Thoracic aorta (tissue), 2 donors: ENCODE data around the gene ETAA1. TPM values are rescaled to one million over a fixed set of nuclear protein-coding genes. Genes with fewer than 3 reads are reported as not detected.

ENCODE experiments used
- ATAC-seq: fragments of 150-250 bp; one replicate; pipeline ENCODE4 v1.8.0; 2017; ENCODE audit warnings: low read depth; ENCODE audit not compliant: insufficient number of reproducible peaks, low FRiP score
- DNase-seq: peaks from one replicate; pipeline ENCODE4 v3.0.0-alpha.2; 2020; ENCODE audit warnings: low spot score
- H3K27ac ChIP-seq, 2 donors: fragments of 200-600 bp; sonication (generic); 1 replicate in 1 of 2; 2 replicates in 1 of 2; pipeline ENCODE4 v1.5.1; 2016; ENCODE audit warnings: mild to moderate bottlenecking in 2 of 2, moderate library complexity in 2 of 2
- H3K27me3 ChIP-seq: fragments of 200-600 bp; sonication (generic); replicated peaks from 2 replicates; pipeline ENCODE4 v1.6.0; 2016; ENCODE audit warnings: mild to moderate bottlenecking; ENCODE audit not compliant: insufficient read depth
- H3K36me3 ChIP-seq: fragments of 200-600 bp; sonication (generic); one replicate; pipeline ENCODE4 v1.5.1; 2016
- H3K4me1 ChIP-seq, 2 donors: fragments of 200-600 bp; sonication (generic); 1 replicate in 1 of 2; 2 replicates in 1 of 2; pipeline versions ENCODE4 v1.5.1 to v1.6.0; 2016; ENCODE audit warnings: low read depth in 2 of 2, mild to moderate bottlenecking in 1 of 2; ENCODE audit not compliant: control insufficient read depth in 1 of 2
- H3K4me3 ChIP-seq: fragments of 200-600 bp; sonication (generic); 2 replicates; pipeline ENCODE4 v1.5.1; 2016; ENCODE audit warnings: mild to moderate bottlenecking
- H3K9me3 ChIP-seq: fragments of 200-600 bp; sonication (generic); 2 replicates; pipeline ENCODE4 v1.5.1; 2016
- CTCF ChIP-seq: fragments of 200-600 bp; sonication (generic); IDR thresholded peaks from one replicate; pipeline ENCODE4 v1.5.1; 2019; ENCODE audit warnings: antibody characterized with exemption
- total RNA-seq, 2 donors: library from RNA; depleted of rRNA; stranded (reverse); fragments of >200 nt; gene quantifications; one replicate each; pipeline versions ENCODE4 v1.1.0 to v1.2.3, GENCODE V29; 2016

The ETAA1 gene
- total RNA-seq, 2 donors from 2014 or later, result 19.2 to 19.4 TPM

- Histone ChIP-seq H3K36me3 (no peaks in the 10 kb centered on the region), H3K9me3 (no peaks in the 10 kb centered on the region), H3K4me1 (peaks cover 0 to 10% of the 10 kb centered on the region in 2 donors), H3K27ac (no peak overlapping the region), H3K27me3 (no peaks in the 10 kb centered on the region), H3K4me3 (no peak overlapping the region)
- no peak for ATAC-seq
- no peak for DNase-seq
- TF ChIP-seq CTCF, result no peak
These were observed 51.5 kb downstream of the ETAA1 start for GRCh38 chr2:67448648-67449047.

- Histone ChIP-seq H3K27me3 (no peaks in the 10 kb centered on the region), H3K36me3 (no peaks in the 10 kb centered on the region), H3K4me1 (peaks cover 0 to 10% of the 10 kb centered on the region in 2 donors), H3K27ac (no peak overlapping the region), H3K9me3 (no peaks in the 10 kb centered on the region), H3K4me3 (no peak overlapping the region)
- ATAC-seq (no peak), DNase-seq (no peak)
- no peak for TF ChIP-seq CTCF
These were observed 54.1 kb downstream of the ETAA1 start for GRCh38 chr2:67451086-67451832.

DNA sequence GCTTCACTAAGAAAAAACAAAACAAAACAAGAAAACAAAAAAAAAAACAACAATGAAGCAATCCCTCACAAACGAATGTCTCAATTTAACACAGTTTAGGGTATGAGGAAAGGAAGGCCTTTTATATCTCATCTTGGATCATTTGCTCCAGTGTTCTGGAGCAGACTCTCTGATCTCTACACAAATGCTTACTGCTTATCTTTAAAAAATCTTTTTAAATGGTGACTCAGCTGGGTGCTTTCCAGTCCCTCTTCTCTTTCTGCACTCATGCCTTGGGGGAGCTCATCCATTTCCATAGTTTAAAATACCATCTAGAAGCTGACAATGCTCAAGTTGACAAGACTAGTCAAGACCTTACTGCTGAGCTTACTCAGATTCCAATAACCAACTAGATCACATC is 56.2 kb downstream of the ETAA1 start:
- no peaks in the 10 kb centered on the region for H3K9me3 ChIP-seq
- no peaks in the 10 kb centered on the region for H3K36me3 ChIP-seq
- ATAC-seq, result no peak
- H3K4me1 ChIP-seq, result no peaks in the 10 kb centered on the region
- no peak for TF ChIP-seq CTCF
- DNase-seq, result no peak
- no peak overlapping the region for H3K27ac ChIP-seq
- no peak overlapping the region for H3K4me3 ChIP-seq
- H3K27me3 ChIP-seq, result no peaks in the 10 kb centered on the region

- no peaks in the 10 kb centered on the region for H3K36me3 ChIP-seq
- no peak for TF ChIP-seq CTCF
- H3K9me3 ChIP-seq, result no peaks in the 10 kb centered on the region
- ATAC-seq (no peak), DNase-seq (no peak)
- H3K4me1 ChIP-seq, result no peaks in the 10 kb centered on the region
- no peaks in the 10 kb centered on the region for H3K27me3 ChIP-seq
- no peak overlapping the region for H3K4me3 ChIP-seq
- H3K27ac ChIP-seq, result no peak overlapping the region
These were observed 58.3 kb downstream of the ETAA1 start for GRCh38 chr2:67455219-67456142.

GRCh38 chr2:67456428-67456827 is 59.3 kb downstream of the ETAA1 start:
- ATAC-seq (no peak), DNase-seq (no peak)
- Histone ChIP-seq H3K36me3 (no peaks in the 10 kb centered on the region), H3K27me3 (no peaks in the 10 kb centered on the region), H3K4me3 (no peak overlapping the region), H3K9me3 (no peaks in the 10 kb centered on the region), H3K27ac (no peak overlapping the region), H3K4me1 (no peaks in the 10 kb centered on the region)
- TF ChIP-seq CTCF, result no peak
